GM18499 (cell line): ENCODE measurements around the gene DNAJB13.

Source experiments
- ATAC-seq: cut with Tn5 transposase; IDR thresholded peaks from one replicate; pipeline ENCODE4 v1.9.1; 2021; ENCODE audit warnings: moderate number of reproducible peaks; ENCODE audit not compliant: insufficient read depth, unreplicated experiment

The DNAJB13 gene

DNA sequence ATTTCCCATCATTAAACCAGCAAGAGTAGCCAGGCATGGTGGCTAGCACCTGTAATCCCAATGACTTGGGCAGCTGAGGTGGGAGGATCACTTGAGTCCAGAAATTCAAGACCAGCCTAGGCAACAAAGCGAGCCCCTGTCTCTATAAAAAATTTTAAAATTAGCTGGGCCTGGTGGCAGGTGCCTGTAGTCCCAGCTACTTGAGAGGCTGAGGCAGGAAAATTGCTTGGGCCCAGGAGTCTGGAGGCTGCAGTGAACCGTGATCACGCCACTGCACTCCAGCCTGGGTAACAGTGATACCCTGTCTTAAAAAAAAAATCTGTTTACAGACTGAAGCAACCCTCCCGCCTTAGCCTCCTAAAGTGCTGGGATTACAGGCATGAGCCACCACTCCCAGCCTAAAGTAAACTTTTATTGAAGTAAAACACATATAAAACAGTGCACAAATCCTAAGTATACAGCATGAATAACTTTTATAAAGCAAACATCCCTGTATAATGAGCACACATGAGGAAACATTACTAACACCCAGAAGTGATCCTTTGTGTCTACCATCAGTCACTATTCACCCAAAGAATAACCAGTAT, 45.4 kb downstream of the DNAJB13 start:
- ATAC-seq = no peak

DNA sequence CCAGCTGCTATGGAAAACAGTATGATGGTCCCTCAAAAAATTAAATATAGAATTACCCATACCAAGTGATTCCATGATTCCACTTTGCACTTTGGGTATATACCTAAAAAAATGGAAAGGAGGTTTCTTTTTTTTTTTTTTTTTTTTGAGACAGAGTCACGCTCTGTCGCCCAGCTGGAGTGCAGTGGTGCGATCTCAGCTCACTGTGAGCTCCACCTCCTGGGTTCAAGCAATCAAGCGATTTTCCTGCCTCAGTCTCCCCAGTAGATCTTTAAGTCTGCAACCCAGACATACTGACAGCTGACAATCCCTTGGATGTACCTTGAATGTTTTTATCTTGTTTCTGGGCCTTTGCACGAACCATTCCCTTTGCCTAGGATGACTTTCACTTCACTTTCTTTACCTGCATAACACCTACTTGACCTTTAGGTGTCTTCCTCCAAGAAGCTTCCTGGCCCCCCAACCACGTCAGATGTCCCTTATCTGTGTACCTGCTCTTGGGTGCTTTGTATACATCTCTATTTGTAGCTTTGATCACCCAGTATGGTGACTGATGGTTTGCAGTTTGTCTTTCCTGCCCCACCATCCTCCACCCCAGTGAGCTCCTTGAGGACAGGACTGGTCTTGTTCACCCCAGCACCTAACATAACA, 46.4 kb downstream of the DNAJB13 start:
- ATAC-seq = no peak

DNA sequence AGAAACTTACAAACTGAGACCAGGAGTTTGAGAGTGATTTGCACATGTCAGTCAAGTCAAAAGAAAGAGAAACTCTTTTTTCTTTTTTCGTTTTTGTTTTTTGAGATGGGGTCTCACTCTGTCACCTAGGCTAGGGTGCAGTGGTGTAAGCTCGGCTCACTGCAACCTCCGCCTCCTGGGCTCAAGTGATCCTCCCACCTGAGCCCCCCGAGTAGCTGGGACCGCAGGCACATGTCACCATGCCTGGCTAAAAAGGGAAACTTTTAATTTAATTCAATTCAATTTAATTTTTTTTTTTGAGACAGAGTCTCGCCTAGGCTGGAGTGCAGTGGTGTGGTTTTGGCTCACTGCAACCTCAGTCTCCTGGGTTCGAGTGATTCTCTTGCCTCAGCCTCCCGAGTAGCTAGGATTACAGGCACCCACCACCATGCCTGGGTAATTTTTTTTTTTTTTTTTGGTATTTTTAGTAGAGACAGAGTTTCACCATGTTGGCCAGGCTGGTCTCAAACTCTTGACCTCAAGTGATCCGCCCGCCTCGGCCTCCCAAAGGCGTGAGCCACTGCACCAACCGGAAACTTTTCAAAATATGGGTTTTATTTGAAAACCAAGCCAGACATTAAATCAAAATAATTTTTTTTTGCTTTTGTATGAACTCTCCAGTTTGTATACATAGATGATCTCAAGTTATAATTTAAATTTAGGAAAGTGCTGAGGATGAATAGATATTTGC, 48.2 kb downstream of the DNAJB13 start:
- ATAC-seq = no peak

DNA sequence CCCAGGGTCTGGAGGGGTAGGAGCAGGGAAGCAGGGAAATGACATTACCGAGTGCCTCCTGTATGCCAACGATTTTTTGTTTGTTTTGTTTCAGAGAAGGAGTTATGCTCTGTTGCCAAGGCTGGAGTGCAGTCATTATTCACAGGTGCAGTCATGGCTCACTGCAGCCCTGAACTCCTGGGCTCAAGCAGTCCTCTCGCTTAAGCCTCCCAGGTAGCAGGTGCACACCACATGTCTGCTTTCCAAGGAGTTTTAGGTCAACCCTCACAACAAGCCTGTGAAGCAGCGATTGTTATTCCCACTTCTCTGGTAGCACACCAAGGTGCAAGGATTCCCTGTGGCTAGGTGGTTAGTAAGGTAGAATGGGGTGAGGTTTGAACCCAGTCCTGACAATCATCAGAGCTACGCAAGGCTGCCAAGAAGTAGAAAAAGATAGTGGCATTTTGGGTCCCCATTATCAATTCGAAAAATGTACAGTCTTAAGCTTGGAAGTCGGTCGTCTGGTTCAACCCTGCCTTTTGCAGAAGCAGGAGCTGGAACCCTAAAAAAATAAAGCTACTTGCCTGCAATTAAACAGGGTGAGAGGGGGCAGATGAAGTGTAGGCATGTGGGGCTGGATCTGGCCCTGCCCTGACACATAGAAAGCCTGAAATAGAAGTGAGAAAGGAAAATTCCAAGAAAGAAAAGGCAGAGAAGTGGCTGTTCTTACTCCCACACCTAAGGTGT, 48.9 kb downstream of the DNAJB13 start:
- ATAC-seq = no peak

DNA sequence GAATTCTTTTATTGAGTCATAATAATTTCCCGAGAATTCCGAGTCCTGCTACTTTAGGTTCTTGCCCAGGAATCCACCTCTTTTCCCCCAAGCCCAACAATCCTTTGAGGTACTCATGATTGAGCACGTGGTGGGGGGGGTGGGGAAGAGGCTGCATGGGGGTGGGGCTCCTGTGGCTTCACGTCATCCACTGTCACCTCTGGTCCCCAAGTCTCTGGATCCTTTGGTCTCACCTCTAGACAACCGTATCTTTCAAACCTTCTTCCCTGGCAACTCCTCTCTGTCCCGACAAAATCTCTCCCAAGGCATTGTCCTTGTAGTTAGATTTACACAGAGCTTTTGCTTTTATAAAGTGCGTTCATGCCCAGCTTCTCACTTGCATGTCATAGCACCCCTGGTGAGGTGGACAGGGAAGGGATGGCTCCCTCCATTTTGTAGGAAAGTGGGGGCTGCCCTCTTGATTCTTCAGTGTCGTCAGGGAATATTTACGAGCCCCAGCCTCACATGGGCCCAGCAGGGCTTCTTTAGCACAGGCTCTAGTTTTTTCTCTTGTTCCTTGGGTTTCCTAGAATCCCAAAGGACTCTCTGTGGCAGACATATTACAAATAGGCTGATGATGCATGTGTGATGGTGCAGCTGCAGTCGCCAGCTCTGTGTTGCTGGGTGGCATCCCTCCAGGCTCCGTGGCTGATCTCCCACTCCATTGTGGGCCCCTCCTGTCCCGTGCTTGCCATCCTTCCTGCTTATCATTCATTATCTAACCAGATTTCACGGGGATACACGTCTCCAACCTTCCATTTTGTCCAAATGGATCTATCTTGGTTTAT, 49.7 kb downstream of the DNAJB13 start:
- ATAC-seq = no peak

GRCh38 chr11:74001822-74002286, 51.0 kb downstream of the DNAJB13 start:
- ATAC-seq = no peak

- no peak for ATAC-seq
Observed at GRCh38 chr11:74002832-74003231, 52.0 kb downstream of the DNAJB13 start.

DNA sequence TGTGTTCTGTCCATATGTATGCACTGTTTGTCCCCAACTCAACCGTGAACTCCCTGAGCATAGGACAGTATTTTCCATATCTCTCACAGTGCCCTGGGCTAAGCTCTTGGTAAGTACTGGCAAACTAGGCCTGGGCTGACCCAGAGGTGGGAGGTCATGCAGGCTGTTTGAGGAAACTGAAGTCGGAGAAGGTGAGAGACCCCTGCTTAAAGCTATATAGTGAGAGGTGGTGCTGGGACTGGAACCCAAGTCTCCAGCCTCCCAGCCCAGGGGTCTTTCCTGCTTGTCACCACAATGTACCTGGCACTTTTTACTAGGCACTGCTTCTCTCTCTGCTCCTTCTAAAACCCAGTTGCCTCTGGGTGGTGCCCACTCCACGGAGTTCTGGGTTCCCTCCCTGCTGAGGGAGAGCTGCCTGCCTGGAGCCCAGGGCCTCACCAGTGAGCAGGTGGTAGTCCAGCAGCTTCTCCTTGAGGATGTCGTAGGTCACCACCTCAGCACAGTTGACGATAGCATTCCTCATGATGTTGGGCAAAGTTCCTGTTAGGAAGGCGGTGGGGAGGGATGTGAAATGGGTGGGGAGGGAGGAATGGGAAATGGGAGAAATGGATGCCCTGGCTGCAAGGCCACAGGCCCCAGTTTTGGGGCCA, 53.3 kb downstream of the DNAJB13 start:
- ATAC-seq = no peak

- ATAC-seq = no peak
Observed at GRCh38 chr11:74004759-74005615, 54.2 kb downstream of the DNAJB13 start.

DNA sequence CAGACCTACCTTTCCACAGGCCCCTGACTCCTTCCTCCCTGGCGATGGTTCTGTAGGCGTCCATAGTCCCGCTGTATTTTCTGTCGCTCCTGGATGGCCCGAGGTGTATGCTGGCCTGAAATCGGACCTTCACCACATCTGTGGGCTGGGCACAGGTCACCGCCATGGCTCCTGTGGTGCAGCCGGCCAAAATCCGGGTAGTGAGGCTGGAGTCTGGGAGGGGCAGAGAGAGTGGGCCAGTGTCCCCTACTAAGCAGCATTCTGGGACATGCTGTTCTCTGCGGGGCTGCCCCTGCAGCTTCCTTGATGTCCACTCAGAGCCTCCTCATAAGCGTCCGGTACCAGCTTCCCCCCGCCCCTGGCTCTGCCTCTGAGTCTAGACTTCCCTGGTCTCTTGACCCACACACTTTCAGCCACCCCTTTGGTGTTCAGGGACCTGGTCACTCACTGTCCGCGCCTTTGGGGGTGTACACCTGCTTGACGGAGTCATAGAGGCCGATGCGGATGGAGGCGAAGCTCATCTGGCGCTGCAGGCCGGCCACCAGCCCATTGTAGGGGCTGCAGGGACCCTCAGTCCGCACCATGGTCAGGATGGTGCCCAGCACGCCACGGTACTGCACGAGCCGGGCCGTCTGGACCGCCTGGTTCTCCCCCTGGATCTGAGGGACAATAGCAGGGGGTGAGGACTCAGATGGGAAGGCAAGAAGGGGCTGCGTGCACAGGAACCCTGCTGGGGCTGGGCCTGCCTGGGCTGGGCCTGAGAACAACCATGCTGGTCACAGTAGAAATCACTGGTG, 55.1 kb downstream of the DNAJB13 start:
- ATAC-seq = no peak

DNA sequence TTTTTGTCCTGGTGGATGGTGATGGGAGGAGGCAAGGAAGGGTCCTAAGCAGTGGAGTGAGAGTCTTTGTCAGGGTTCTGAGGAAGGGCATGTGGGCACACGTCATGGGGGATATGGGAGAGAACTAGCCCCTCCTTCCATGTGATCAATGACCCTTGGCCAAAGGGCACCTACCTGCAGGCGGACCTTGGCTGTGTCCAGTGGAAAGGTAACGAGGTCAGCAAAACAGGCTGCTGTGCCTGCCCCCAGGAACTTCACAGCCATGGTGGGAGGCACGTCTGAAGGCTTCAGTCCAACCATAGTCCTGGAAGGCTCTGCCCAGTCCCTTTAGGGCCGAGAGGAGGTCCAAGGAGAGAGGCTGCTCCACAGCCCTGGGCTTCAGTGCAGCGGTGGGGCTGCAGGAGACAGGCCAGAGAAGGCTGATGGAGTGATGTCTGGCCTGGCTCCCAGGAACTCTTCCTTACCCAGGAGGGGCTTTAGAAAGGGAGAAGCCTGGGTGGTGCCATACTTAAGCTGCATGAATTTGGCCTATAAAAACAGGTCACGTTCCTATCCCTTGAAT, 56.0 kb downstream of the DNAJB13 start:
- ATAC-seq = no peak

- no peak for ATAC-seq
Observed at GRCh38 chr11:74007691-74008372, 57.0 kb downstream of the DNAJB13 start.

- ATAC-seq = no peak
Observed at GRCh38 chr11:74008373-74009229, 57.8 kb downstream of the DNAJB13 start, which contains the start of gene UCP3. Gene UCP3 (minus strand): TSS chr11:74009085. CDS start chr11:74007042, 2,043 bp downstream.

DNA sequence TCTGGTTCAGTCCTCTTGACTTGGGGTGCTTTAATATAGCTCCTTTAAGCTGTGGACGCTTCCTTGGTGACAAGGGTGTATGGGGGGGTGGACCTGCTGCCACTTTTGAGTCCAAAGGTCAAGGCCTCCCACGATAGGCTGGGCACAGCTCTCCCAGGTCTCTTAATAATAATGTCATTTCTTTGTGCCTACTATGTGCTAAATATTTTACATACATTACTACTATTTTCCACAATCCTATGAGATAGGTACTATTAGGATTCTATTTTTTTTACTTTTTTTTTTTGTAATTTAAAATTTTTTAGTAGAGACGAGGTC, 58.4 kb downstream of the DNAJB13 start:
- ATAC-seq = no peak

- ATAC-seq = no peak
Observed at GRCh38 chr11:74009675-74010305, 59.0 kb downstream of the DNAJB13 start.
